ENCODE measurements around the gene FRY.
A peak's percentile ranks its signal among the peaks of the same experiment; 100 is the strongest.

The FRY gene

DNA sequence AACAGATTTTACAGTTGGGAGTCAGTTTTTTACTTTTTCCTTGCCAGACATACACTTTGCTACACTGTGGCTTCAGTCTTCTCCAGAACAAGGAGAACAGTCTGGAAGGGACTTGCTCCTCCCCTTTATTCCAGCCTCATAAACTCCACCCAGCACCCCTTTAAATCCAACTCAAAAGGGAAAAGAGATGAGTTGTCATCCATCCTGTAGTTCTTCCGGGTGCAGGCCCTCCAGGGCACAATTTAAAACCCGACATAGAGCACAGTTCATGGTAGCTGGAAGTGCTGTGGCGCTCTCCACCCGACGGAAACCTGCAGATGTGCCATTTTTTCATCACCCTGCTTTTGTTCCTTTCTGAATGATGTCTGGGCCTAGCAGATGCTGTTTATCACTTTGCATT is 184.7 kb downstream of the FRY start:
- no peak for DNase-seq (ENCODE audit: low spot score)

DNA sequence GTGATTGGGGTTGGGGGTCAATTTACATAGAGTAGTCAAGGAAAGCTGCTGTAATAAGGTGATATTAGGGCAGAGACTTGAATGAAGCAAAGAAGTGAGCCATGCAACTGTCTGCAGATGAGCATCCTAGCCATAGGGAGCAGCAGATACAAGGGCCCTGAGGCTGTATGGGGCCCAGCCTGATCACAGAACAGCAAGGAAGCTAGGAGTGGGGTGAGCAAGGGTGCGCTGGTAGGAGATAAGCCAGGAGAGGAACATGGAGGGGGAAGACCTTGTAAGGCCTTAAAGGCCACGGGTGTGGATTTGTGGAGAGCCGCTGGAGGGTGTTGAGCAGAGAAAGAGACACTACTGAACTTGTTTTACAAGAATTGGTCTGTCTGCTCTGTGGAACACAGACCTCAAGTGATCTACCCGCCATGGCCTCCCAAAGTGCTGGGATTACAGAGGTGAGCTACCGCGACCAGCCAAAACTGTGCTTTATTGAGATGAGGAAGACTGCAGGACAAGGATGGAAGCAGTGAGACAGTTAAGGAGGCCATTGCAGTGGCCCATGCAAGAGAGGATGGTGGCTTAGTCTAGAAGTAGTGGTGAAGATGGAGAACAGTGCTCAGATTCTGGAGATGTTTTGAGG is 190.6 kb downstream of the FRY start:
- no peak for DNase-seq (ENCODE audit: low spot score)

DNA sequence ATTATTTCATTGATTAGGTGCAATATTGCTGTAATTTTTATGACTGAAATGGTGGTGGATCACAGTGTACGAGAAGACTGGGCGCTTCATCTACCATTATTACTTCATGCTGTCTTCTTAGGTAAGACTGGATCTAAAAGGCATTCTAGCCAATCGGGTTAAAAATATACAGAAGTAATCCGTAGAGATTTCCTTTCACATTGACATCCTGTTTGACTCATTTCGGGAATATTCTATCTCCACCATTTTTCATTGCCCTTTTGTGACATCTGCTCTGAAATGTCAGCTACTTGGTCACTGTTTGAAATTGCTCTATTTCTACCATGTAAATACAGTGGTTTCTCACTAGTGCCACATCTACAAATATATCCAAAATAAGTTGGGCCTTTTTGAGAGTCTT is 193.3 kb downstream of the FRY start:
- DNase-seq (ENCODE audit: low spot score): no peak

DNA sequence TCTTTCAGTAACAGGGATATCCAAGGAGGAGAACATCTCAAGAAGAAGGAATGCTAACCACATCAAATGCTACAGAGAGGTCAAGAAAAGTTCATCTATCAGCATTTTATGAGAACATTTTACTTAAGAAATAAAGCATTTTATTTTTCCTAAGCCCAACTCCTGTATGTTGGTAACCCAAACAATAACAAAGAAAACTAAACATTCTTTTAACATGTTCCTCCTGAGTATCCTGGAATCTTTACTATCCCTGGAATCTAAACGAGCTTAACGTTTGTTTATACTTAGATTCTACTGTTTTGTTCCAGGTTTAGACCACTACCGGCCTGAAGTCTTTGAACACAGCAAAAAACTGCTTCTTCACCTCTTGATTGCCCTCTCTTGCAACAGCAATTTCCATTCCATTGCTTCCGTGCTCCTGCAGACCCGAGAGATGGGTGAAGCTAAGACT is 193.9 kb downstream of the FRY start:
- no peak for DNase-seq (ENCODE audit: low spot score)

DNA sequence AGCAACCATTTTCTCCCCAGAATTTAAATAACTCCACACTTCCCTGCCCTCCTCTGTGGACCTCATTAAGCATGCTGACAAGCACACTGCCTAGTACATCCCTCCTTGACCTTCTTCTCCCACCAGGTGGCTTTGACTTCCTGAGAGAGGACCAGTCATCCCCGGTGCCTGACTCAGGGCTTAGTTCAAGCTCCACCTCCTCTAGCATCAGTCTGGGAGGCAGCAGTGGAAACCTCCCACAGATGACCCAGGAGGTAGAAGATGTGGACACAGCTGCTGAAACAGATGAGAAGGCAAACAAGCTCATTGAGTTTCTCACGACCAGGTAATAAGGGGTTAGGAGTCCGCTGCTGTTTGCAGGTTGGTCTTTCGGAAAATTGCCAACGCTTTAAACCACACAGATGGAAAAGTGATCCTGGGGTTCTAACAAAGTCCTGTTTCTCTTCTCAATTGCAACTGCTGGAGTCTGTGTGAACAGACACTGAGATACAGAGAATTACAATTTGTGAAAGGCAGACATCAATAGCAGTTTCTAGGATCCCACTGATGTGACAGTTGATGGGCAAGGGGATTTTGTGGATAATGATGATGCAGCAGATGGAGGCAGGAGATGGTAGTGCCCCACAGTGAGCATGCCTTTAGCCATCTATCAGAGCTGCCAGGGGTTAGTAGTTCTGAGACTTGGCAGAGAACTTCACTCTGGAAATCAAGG is 196.9 kb downstream of the FRY start:
- peak; percentile 29 for DNase-seq (ENCODE audit: low spot score)

DNA sequence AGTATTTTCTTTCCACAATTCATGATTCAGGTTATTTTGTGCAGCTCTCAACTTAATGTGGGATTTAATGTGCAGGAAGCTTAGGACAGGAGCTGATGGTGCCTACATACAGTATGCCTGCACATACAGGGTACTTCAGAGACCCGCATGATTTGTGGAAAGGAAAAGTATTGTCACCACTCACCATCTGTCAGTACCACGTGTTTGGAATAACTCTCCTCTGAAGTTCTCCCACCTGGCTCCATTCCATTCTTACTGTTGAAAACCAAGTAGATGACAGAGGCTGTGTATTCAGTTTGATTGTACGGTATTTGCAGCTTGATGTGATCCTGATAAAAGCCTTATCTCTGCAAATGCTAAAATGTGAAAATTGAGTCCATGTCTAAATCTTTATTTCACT is 197.9 kb downstream of the FRY start:
- no peak for DNase-seq (ENCODE audit: low spot score)

DNA sequence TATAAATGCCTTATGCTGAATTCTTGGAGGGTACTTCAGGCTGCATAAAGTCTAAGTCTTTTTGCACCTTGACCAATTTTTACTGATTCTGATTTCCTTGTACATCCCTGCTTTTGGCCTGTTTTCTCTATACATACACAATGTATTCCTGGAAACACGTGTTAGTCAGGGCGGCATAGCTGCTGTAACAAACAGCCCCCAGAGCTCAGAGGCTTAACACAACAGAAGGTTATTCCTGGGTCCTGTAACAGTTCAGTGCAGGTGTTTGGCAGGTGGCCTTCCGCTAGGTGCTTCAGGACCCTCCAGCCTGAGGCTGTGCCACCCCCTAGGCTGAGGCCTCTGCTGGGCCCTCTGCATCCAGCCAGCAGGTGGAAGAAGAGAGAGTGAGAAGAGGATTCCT is 200.7 kb downstream of the FRY start:
- DNase-seq (ENCODE audit: low spot score): no peak

DNA sequence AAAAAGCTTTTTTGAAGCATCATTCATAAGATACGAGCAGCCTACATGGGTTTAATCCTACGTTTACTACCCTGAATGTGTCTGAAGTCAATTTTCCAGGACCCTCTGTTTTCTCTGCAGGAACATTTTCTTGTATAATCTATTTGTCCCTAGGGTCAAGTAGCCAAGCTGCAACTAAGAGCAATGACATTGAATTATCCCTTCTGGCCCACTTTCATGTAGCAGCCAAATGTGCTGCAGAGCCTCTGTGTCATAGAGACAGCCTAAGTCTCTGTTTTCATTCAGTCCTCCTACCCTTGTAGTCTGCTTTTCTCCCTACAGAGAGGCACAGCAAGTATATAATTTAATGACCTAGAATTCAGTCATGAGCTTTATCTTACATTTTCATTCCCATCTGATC is 201.5 kb downstream of the FRY start:
- no peak for DNase-seq (ENCODE audit: low spot score)

DNA sequence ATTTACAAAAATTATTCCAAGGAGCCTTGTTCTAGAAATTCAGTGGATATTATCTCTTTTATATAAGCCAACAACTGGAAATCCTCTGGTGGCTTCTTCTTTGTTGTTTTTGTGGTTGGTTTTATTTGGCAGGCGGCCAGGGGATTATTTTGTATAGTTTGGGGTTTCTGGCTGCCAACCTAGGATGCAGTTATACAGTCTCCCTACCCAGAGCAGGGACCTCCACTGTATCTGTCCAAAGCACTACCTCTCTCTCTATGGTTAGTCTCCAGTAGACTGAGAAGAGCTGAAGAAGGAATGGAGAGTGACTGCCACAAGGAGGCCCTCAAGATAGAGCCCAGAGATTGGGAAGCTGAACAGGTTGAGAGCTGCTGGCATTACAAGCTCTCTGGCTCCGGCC is 203.3 kb downstream of the FRY start:
- DNase-seq (ENCODE audit: low spot score): no peak

DNA sequence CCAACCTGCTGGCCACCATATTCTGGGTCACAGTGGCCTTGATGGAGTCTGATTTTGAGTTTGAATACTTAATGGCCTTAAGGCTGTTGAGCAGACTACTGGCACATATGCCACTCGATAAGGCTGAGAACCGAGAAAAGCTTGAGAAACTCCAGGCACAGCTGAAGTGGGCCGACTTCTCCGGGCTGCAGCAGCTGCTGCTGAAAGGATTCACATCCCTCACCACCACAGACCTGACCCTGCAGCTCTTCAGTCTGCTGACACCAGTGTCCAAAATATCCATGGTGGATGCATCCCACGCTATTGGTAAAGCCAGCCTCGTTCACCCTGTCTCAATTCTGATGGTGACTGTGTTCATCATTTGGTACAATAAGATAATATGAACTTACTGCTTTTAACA is 206.1 kb downstream of the FRY start:
- no peak for DNase-seq (ENCODE audit: low spot score)

DNA sequence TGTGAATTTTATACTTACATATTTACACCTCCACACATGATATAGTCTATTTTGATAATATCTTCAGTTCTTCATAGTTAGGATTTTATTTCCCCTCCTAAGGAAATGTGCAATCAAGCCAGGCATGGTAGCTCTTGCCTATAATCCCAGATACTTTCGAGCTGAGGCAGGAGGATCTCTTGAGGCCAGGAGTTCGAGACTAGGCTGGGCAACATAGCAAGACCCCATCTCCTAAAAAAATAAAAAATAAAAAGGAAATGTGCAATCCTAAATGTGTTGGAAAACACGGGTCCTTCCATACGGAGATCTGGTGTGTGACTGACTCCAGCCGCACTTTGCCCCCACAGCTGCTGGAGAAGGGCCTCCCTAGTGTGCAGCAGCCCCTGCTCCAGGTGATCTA is 212.1 kb downstream of the FRY start:
- no peak for DNase-seq (ENCODE audit: low spot score)

DNA sequence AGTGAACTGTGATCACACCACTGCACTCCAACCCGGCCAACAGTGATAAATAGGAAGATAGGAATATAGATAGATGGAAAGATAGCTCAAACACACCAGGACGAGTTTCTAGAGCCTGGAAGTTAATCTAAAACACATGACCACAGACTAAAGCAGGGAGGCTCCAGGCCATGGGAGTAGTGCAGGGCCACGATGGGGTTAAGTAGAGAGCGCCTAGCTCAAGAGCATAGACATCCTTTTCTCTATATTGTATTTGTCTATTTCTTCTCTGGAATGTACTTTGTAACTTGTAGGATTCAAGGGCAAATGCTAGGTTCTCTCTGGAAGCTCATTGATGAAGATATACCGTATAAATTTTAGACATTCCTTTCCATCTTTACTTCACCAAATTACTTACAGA is 214.0 kb downstream of the FRY start:
- no peak for DNase-seq (ENCODE audit: low spot score)

DNA sequence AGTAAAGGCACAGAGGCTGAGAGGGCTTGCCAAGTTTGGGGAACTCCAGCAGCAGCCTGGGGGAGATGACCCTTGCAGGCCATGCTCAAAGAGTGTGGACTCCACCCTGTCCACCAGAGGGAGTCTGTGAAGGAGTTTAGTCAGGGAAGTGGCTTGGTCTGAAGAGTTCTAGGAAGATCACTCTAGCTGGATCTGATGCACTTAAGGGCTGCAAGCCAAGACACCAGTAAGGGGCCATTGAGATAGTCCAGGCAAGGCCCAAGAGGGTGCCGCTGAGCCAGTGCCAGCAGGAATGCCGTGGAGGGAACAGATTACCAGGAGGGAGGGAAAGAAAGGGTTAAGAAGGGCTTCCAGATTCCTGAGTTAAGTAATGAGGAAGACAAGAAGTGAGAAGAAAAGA is 214.9 kb downstream of the FRY start:
- peak; percentile 75 for DNase-seq (ENCODE audit: low spot score)

DNA sequence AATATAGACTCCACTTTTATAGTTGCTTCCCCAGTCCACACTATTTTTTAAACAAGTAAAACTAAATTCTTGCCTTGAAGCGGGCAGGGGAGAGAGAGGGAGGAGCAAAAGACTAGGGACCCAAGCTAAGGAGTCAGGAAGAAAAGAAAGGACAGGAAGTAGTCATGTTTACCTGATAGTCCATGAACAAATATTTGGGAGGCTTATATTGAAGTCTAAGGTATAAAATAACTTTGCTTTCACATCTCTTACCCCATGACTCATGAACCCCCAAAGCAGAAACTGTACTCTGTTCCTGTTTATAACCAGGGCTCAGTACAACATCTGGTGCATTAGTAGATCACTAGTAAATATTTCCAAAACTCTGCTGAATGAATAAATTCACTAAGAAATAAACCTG is 216.3 kb downstream of the FRY start:
- DNase-seq (ENCODE audit: low spot score): no peak

DNA sequence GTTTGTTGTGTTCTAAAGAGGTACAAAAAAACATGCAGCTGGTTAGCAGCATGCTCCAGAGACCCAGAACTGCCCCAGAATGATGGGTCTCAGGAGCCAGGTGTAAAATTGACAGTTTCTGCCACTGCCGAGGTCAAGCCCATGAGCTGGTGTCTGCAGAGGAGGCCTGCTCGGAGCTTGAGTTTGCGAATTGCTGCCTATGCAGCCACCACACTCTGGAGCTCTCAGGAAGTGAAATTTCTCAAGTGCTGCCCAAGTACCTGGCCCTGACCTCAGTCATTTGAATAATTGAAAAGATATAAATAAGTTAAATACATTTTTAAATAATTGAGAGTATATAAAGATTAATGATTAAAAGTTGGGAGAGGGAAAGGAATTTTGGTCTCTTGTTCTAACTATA is 217.2 kb downstream of the FRY start:
- no peak for DNase-seq (ENCODE audit: low spot score)

DNA sequence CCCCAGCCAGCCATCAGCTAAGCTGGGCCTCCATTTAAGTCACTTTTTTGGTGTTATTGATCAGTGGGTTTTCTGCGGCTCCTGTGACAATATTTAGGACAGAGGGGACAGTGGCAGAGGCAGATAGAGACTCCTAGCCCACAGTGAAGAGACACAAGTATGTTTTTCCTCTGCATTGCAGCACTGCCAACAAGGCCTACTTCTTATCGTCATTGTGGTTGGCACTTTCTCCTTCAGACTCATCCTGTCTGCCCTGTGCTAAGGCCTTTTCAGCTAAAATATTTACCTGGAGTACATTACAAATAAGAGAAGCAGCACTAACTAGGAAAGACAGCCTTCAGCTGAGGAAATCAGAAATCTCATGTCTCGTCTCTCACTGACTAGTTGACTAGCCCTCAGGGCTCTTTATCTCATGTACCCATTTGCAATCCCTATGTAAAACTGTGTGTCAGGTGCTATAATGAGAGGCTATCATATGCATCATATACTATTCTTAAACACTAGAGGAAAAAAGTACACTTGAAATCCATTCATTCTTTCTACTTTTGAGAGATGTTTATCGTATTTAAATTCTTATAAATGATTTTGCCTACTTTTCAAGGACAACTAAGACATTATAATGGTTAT is 221.4 kb downstream of the FRY start:
- no peak for DNase-seq (ENCODE audit: low spot score)

DNA sequence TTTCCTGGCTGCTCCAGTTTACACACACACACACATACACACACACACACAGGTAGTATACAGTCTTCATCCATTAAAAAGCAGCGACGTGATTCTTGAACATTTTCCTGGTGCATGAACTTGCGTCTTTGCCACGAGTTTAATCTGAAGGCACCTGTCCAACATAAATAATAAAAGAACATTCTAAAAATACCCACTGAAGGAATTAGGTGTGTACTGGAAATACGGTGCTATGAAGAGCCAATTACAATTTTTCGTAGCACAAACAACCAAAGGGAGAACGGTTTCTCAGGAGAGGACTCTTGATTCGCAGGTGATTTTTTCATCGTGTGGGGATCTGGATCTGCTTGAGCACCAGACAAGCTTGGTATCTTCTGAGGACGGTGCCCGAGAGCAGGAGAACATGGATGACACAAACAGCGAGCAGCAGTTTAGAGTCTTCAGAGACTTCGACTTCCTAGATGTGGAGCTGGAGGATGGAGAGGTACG is 222.4 kb downstream of the FRY start:
- no peak for DNase-seq (ENCODE audit: low spot score)

DNA sequence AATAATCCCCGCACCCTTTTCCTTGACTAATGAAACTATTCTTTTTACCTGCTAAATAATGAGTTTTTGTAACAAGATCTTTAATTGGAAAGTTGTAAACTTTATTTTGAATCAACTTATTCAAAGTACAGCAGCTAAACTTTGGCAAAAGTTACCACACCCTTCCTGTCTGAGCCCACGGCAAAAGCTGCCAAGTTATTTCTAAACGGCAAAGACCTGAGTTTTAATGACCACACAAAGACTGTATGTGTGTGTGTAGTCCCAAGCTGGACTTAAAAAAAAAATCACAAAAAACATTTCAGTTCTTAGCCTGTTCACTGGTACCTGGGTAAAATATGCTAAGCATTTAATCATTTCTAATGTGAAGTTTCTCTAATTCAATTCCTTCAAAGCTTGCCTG is 222.8 kb downstream of the FRY start:
- no peak for DNase-seq (ENCODE audit: low spot score)

DNA sequence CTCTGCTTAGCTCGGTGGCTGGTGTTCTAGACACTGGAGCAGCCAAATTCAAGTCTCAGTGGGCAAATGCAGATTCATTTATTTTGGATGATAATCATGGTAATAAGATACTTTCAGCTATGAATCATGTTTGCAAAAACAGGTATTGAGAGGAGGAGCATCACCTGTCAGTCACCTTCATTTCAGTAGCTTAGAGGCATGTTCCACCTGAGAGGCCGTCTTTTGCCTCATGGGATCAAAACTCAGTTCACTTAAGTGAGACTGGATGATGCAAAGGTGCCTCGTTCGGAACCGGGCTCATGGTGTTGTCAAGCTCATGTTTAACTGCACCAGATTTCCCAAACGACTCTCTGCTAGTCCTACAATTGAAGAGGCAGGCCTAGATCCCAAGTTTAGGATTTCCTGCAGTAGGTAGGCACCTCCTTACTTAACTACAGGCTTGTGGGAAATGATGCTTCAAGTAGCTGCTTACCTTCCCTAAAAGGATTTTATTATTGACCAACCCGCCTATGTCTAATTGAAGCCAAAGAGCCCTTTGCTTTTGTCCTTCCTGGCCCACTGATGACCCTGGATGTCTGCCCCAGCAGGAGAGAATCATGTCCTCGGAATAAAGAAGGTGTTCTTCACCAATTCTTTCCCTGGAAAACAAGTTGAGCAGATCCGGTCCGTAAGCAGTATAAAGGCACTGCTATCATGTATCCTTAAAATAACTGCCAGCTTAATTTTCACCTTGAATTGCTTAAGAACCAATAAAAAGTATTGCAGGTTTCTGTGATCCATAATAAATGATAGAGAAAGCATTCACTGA is 223.5 kb downstream of the FRY start:
- DNase-seq (ENCODE audit: low spot score): no peak

DNA sequence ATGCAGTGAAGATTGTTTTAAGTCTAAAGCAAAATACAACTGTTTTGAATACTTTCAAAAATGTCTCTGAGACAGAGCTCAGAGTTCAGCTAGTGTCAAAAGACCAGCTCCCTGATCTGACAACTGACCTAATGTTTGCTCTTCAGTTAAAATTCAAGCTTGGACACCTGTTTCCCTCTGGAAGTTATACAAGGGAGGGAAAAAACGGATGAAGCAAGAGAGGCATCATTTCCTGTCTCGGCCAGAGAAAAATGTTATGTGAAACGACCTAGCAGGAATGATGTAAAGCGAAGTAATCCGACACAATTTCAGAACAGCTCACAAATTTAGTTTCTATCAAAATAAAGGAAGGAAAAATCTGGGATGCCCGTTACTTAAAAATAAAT is 224.1 kb downstream of the FRY start:
- DNase-seq (ENCODE audit: low spot score): no peak

DNA sequence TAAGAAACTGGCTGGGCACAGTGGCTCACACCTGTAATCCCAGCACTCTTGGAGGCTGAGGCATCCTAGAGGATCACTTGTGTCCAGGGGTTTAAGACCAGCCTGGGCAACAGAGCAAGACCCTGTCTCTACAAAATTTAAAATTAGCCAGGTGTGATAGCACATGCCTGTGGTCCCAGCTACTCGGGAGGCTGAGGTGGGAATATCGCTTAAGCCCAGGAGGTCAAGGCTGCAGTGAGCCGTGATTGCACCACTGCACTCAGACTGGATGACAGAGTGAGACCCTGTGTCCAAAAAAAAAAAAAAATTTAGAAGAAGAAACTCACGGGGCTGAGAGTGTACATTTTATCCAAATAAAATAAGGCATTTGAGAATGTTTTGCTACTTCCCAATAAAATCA is 224.7 kb downstream of the FRY start:
- DNase-seq (ENCODE audit: low spot score): no peak

DNA sequence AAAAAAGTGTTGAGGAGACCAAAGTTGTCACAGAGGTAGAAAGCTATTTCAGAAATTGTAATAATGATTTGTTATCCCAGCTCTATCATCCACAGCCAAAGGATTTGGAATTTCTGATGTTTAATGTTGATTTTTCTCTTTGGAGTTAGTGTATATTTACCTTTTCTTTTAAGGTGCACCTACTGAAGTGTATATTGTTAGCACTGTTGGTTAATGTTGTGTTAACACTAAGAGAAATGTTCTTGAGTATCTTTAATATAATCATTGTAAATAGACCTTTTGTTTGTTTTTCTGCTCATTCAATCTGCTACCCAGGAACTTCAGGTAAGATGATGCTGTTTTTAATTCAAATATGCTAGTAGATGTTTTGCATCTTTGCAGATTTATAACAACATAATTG is 226.1 kb downstream of the FRY start:
- no peak for DNase-seq (ENCODE audit: low spot score)

DNA sequence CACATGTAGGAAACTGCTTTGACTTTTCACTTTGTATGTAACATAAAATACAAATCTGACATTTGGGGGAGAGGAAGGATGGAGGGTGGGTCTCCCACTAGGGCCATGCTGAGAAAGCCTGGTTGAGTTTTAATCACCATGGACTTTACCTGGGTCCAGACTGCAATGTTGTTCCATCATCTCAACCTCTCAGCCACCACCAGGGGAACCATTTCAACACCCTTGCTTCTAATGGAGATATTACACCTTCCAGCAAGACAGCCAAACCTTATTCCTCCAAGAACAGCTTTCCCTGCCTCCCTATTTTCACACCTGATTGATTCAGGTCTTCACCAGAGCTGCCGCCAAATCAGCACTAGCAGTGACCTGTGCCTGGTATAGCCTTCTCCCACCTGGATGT is 227.5 kb downstream of the FRY start:
- no peak for DNase-seq (ENCODE audit: low spot score)

Measured in kidney capillary endothelial cell (primary cell).